GM21723 (cell line): ENCODE results near the gene OR52J3.
"Not testable (repeated sequence)": the region's sequence is repeated elsewhere in the genome, so short reads cannot be mapped to it uniquely, and the experiment has no call there.

ENCODE experiments used
- ATAC-seq: cut with Tn5 transposase; IDR thresholded peaks from one replicate; pipeline ENCODE4 v1.9.1; 2021; ENCODE audit warnings: mild to moderate bottlenecking, moderate library complexity; ENCODE audit not compliant: unreplicated experiment

The OR52J3 gene

DNA sequence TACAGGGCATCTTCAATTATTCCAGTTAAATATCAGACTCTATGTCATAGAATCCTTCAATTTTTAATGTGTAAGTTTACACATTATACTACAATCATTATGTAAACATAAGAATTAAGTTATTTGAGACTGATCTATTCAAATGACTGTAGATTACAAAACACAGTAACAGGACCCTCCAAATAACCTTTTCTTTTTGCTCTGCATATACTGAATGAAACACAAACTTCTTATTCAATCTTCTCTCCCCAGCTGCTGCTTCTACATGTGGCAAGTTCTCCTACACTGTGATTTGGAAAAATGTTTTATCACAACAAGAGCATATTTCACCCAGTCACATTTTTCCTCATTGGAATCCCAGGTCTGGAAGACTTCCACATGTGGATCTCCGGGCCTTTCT is at the start of gene OR52J3:
TSS of gene OR52J3 (plus strand) at position 301 of the 400 bp plus-strand sequence. CDS start at position 301, 0 bp downstream.
- no peak for ATAC-seq

- ATAC-seq = no peak
Observed at GRCh38 chr11:5004424-5005274, 41.7 kb upstream of the OR52J3 start.

DNA sequence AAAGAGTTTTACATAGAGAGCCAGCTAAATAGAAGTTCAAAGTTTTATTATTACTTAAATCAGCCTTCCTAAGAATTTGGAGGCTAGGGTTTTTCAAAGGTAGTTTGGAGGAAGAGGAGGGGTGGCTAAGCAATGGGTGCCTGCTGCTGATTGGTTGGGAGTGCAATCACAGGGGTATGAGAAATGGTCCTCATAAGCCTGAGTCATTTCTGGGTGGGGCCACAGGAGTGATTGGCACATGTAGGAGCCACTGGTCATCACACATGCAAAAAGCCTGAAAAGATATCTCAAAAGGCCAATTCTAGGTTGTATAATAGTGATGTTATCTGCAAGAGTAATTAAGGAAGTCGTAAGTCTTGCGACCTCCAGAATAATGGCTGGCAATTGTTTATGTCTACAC is 38.8 kb upstream of the OR52J3 start:
- no peak for ATAC-seq

- no peak for ATAC-seq
Observed at GRCh38 chr11:5011254-5011653, 35.1 kb upstream of the OR52J3 start.

GRCh38 chr11:5013012-5013411 is 33.3 kb upstream of the OR52J3 start:
- no peak for ATAC-seq

DNA sequence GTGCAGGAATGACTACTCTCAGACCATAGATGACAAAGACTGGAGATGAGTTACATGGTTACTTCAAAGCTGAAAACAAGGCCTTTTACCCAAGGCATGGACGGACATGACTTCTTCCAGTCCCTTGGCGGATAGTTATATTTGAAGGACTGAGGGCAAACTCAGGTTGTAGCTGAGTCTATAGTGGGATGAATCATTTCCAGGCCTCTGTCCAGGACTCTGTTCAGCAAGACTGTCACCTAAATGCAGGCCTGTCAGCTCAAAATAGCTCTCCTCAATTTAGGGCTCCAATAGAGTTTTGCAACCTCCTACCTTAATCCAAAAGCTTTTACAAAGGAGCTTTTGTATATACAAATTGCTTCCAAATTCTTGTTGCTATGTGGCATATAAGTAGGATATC is 24.3 kb upstream of the OR52J3 start:
- no peak for ATAC-seq

DNA sequence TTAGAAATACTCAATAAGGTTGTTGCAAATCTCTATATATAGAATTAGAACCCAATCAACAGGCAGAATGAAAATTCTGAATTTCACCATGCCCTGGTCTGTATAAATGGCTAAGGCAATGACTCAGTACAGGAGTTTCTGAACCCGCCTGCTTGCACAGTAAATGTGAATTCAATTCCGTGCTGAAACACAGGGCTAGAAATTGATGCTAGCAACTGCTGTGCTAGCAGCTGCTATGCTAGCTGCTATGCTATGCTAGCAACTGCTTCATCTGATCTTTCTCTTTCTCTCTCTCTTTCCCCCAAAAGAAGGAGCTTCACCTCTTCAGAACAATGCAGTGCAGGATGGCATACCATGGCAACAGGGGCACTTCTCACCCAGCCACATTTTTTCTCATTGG is 9.7 kb upstream of the OR52J3 start:
- ATAC-seq = no peak

DNA sequence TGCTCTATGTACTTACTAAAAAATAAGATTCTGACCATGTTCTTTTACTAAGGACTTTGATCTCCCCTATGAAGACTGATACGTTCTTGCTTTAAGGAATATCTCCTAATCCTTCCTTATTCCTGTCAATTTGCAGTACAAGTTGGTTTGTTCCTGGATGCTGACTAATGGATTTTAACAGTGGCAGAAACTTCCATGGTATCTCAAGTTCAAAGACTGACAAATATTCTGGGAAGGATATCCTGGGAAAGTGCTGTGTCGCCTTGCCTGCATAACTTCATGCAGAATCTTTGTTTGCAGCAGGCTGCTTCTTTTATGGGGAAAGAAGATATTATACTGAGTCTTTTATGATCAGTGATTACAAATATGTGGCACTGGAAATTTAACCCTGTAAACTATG is 8.4 kb upstream of the OR52J3 start:
- no peak for ATAC-seq

GRCh38 chr11:5038341-5038740 is 8.0 kb upstream of the OR52J3 start:
- no peak for ATAC-seq

DNA sequence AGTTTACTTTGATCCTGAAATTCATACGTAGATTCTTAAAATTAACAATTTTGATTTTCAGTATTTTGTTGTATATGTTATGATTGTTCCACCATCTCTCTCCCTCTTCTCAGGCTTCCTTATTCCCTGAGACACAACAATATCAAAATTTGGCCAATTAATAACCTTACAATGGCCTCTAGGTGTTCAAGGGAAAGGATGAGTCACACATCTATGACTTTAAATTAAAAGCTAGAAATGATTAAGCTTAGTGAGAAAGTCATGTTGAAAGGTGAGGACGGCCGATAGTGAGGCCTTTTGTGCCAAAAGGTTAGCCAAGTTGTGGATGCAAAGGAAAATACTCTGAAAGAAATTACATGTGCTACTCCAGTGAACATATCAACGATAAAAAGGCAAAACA is 5.5 kb upstream of the OR52J3 start:
- no peak for ATAC-seq

DNA sequence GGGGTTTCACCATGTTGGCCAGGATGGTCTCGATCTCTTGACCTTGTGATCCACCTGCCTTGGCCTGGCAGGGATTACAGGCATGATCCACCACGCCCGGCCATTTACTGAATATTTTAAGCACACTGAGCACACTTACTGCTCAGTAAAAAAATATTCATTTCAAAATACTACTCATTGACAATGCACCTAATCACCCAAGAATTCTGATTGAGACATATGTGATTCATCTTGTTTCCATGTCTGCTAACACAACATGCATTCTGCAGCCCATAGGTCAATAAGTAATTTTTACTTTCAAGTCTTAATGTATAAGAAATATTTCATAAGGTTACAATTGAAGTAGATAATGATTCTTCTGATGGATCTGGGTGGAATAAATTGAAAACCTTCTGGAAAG is 4.2 kb upstream of the OR52J3 start:
- ATAC-seq = no peak

GRCh38 chr11:5043380-5043779 is 2.9 kb upstream of the OR52J3 start:
- no peak for ATAC-seq

- ATAC-seq = no peak
Observed at GRCh38 chr11:5046754-5047330, 516 bp downstream of the OR52J3 start.

DNA sequence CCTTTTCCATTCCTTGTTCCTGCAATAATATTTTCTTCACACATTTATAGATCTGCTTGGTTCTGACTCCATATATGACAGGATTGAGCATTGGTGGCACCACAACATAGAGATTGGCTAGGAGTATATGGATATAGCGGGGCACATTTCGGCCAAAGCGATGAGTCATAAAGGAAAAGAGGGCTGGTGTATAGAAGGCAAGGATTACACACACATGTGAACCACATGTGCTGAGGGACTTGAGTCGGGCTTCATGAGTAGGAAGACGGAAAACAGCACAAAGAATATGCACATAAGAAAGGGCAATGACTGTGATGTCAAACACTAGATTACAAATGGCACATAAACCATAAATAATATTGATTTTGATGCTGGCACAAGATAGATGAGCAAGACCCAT is 12.4 kb downstream of the OR52J3 start:
- ATAC-seq = not testable (repeated sequence)

- ATAC-seq = no peak
Observed at GRCh38 chr11:5059391-5059790, 13.1 kb downstream of the OR52J3 start, which contains the start of gene OR52E2. Gene OR52E2, minus strand, starts transcription at chr11:5059627. Its CDS starts 0 bp downstream, at chr11:5059627.

GRCh38 chr11:5065027-5065426 is 18.7 kb downstream of the OR52J3 start:
- no peak for ATAC-seq

DNA sequence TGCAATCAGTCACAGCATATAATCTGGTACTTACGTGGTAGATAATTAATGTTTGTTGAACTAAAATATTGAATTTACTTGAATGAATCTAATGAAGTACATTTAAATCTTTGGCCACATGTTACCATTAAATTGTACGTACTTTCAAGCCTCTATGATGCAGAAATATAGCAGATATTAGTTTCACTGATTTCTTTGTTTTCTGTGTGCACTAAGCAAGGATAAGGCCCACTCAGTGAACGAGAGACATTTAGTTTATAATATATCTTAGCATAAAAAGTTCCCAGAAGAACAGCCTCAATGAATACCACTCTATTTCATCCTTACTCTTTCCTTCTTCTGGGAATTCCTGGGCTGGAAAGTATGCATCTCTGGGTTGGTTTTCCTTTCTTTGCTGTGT is 22.9 kb downstream of the OR52J3 start, which contains the start of gene OR52E1:
TSS of gene OR52E1 (plus strand) at position 301 of the 400 bp plus-strand sequence.
- ATAC-seq = no peak

DNA sequence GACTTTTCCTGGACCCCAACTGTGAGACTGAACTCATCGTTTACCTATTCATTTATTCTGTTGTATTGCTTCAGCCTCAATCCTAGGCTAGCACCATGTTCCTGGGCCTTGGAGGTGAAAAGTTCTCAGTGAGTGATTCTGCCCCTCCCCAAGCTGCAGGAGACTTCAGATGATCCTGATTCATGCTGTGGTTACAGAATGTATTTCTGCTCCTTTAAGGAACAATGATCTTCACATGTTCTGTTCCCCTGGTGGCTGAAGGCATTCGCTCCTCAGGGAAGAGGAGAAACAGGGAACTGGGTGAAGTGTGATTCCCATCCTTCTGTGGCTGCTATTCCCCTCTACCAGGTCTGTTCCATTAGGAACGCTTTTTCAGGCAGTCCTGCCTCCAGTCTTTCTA is 25.5 kb downstream of the OR52J3 start:
- no peak for ATAC-seq

DNA sequence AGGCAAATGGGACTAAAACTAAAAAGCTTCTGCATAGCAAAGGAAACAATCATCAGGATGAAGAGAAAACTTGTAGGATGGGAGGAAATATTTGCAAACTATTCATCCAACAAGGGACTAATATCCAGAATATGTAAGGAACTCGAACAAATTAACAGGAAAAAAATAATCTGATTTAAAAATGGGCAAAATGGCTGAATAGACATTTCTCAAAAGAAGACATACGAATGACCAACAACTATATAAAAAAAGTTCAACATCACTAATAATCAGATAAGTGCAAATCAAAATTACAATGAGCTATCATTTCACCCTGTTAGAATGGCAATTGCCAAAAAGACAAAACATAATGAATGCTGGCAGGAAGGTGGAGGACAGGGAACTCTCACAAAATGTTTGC is 35.1 kb downstream of the OR52J3 start:
- ATAC-seq = no peak

DNA sequence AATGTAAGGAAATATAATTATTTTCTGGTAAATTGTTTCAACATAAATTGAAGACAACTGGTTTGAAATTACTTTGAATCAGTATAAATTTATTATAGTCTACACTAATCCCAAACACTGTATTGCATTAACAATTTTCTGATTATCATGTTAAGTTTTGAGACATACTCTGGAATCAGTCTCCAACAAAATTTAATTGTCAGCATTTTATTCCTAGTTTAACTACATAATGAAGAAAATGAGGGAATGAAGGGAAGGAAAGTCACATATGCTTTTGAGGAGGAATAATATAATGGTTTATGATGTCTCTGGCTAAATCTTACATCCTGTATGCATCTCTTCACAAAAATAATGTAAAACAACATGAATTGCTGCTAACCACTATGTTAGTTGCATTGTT is 37.3 kb downstream of the OR52J3 start:
- no peak for ATAC-seq

DNA sequence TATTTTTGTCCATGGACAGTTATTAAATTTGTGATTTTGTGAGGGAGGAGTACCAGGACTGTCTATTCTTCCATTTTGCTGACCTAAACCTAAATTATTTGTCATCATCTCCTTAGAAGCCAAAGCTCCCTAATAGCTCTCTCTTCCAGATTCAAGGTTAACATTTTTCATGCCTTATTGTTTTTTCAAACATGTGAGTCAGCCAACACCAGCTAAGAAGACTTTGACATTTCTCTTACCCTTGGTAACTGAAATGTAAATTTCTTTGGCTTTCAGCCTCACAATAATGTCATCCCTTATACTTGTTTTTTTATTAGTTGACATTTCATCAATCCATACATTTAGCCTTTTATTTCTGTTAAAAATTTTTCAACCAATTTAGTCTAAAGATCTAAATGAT is 42.2 kb downstream of the OR52J3 start:
- ATAC-seq = no peak

DNA sequence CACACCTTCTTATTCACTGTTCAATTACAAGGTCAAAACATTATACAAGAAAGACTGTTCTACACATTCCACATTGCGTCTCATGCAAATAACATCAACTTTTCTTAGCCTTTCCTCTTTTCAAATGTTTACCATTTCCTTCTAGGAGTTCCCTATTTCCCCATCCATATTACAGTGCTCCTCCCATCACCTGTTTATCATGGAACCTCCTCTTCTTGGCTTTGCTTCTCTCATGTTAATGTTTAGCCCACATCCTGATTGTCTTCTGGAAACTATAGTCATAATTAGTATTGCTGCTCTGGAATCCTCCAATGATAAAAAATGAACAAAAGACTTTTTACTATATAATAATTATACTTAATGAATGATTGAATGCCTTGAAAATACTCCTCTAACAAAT is 44.3 kb downstream of the OR52J3 start:
- no peak for ATAC-seq
